Large intestine (tissue), 3 donors: Measurements from ENCODE around the gene ZNF692. TPM values are rescaled to one million over a fixed set of nuclear protein-coding genes. Genes with fewer than 3 reads are reported as not detected.

ENCODE experiments used
- DNase-seq, 2 donors: peaks; one replicate each; pipeline versions ENCODE4 v3.0.0 to v3.0.0-alpha.2; 2013
- H3K27ac ChIP-seq: one replicate; pipeline ENCODE4 v1.5.1; 2013; ENCODE audit warnings: low read length
- H3K27me3 ChIP-seq: 2 replicates; pipeline ENCODE4 v1.6.1; 2013; ENCODE audit warnings: low read length; ENCODE audit not compliant: control insufficient read depth, insufficient read depth
- H3K36me3 ChIP-seq: 2 replicates; pipeline ENCODE4 v1.6.1; 2013; ENCODE audit warnings: low read length; ENCODE audit not compliant: control insufficient read depth, insufficient read depth
- H3K4me1 ChIP-seq: one replicate; pipeline ENCODE4 v1.6.1; 2013; ENCODE audit warnings: low read length; ENCODE audit not compliant: control insufficient read depth, insufficient read depth
- H3K4me3 ChIP-seq: one replicate; pipeline ENCODE4 v1.5.1; 2013; ENCODE audit warnings: low read length
- H3K9me3 ChIP-seq: one replicate; pipeline ENCODE4 v1.6.1; 2013; ENCODE audit warnings: mild to moderate bottlenecking, low read depth, low read length, moderate library complexity; ENCODE audit not compliant: control insufficient read depth
- WGBS: methylation state at CpG from one replicate; pipeline ENCODE4 v1.1.5; 2013; ENCODE audit warnings: low lambda C conversion rate; ENCODE audit not compliant: insufficient coverage; 5-methylcytosine and 5-hydroxymethylcytosine counted together
- polyA plus RNA-seq: library from polyadenylated mRNA; unstranded; fragments of 120-200 nt; gene quantifications from one replicate; pipeline ENCODE4 v1.2.1, GENCODE V29; 2013

ZNF692 gene
- polyA plus RNA-seq, 1 donor, result 58.4 TPM

- no peaks in the 10 kb centered on the region for H3K36me3 ChIP-seq
- no CpG with 5 or more reads among the region's 1 CpG for WGBS
- no peaks in the 10 kb centered on the region for H3K4me1 ChIP-seq
- DNase-seq, result no peak
- no peaks in the 10 kb centered on the region for H3K9me3 ChIP-seq
- no peaks in the 10 kb centered on the region for H3K27me3 ChIP-seq
- H3K27ac ChIP-seq, result no peak overlapping the region
- no peak overlapping the region for H3K4me3 ChIP-seq
Measured at GRCh38 chr1:248881261-248881660, 22.4 kb upstream of the ZNF692 start.

GRCh38 chr1:248873993-248874533 is 15.2 kb upstream of the ZNF692 start:
- Histone ChIP-seq H3K27me3 (no peaks in the 10 kb centered on the region), H3K9me3 (no peaks in the 10 kb centered on the region), H3K36me3 (no peaks in the 10 kb centered on the region), H3K4me1 (peaks cover 5% of the 10 kb centered on the region), H3K27ac (peak overlapping the region; percentile 97), H3K4me3 (peak overlapping the region; percentile 78)
- DNase-seq, result peak; percentile 84 to 94
- WGBS, result 0% methylated on average over 3 of the region's 23 CpGs

GRCh38 chr1:248873409-248873992 is 14.6 kb upstream of the ZNF692 start:
- H3K4me3 ChIP-seq, result peak overlapping the region; percentile 78
- no peaks in the 10 kb centered on the region for H3K9me3 ChIP-seq
- H3K27me3 ChIP-seq, result no peaks in the 10 kb centered on the region
- peak overlapping the region; percentile 97 for H3K27ac ChIP-seq
- H3K4me1 ChIP-seq, result peaks cover 5% of the 10 kb centered on the region
- WGBS, result 0% methylated on average over 2 of the region's 41 CpGs
- peak; percentile 96 to 97 for DNase-seq
- H3K36me3 ChIP-seq, result no peaks in the 10 kb centered on the region

- DNase-seq, result peak; percentile 56 to 87
- H3K4me1 ChIP-seq, result peaks cover 5% of the 10 kb centered on the region
- no peaks in the 10 kb centered on the region for H3K27me3 ChIP-seq
- H3K36me3 ChIP-seq, result no peaks in the 10 kb centered on the region
- WGBS, result 0% methylated on average over 3 of the region's 31 CpGs
- H3K9me3 ChIP-seq, result no peaks in the 10 kb centered on the region
- peak overlapping the region; percentile 97 for H3K27ac ChIP-seq
- peak overlapping the region; percentile 78 for H3K4me3 ChIP-seq
Measured at GRCh38 chr1:248872752-248873408, 14.0 kb upstream of the ZNF692 start.

- H3K4me3 ChIP-seq, result peak overlapping the region; percentile 78
- peak overlapping the region; percentile 97 for H3K27ac ChIP-seq
- DNase-seq, result no peak
- H3K9me3 ChIP-seq, result no peaks in the 10 kb centered on the region
- H3K4me1 ChIP-seq, result peaks cover 5% of the 10 kb centered on the region
- no peaks in the 10 kb centered on the region for H3K36me3 ChIP-seq
- no peaks in the 10 kb centered on the region for H3K27me3 ChIP-seq
- 100% methylated on average over 1 of the region's 3 CpGs for WGBS
Measured at GRCh38 chr1:248871837-248872401, 13.0 kb upstream of the ZNF692 start.

- H3K4me1 ChIP-seq, result peaks cover 18% of the 10 kb centered on the region
- no peaks in the 10 kb centered on the region for H3K9me3 ChIP-seq
- H3K4me3 ChIP-seq, result peak overlapping the region; percentile 56
- no peaks in the 10 kb centered on the region for H3K36me3 ChIP-seq
- DNase-seq, result peak; percentile 79 to 88
- peak overlapping the region; percentile 63 for H3K27ac ChIP-seq
- WGBS, result no CpG with 5 or more reads among the region's 46 CpGs
- no peaks in the 10 kb centered on the region for H3K27me3 ChIP-seq
Measured at GRCh38 chr1:248862998-248863881, 4.4 kb upstream of the ZNF692 start.

- WGBS, result no CpG with 5 or more reads among the region's 4 CpGs
- H3K27me3 ChIP-seq, result no peaks in the 10 kb centered on the region
- peaks cover 21% of the 10 kb centered on the region for H3K4me1 ChIP-seq
- H3K36me3 ChIP-seq, result no peaks in the 10 kb centered on the region
- no peaks in the 10 kb centered on the region for H3K9me3 ChIP-seq
- peak overlapping the region; percentile 32 for H3K27ac ChIP-seq
- H3K4me3 ChIP-seq, result peak overlapping the region; percentile 56
- DNase-seq, result no peak
Measured at GRCh38 chr1:248862695-248862997, 3.8 kb upstream of the ZNF692 start.

GRCh38 chr1:248861616-248862015 is 2.7 kb upstream of the ZNF692 start:
- H3K27ac ChIP-seq, result no peak overlapping the region
- H3K4me1 ChIP-seq, result peaks cover 25% of the 10 kb centered on the region
- H3K36me3 ChIP-seq, result no peaks in the 10 kb centered on the region
- no peak for DNase-seq
- no peaks in the 10 kb centered on the region for H3K9me3 ChIP-seq
- no CpG with 5 or more reads among the region's 2 CpGs for WGBS
- no peak overlapping the region for H3K4me3 ChIP-seq
- no peaks in the 10 kb centered on the region for H3K27me3 ChIP-seq

GRCh38 chr1:248860007-248860406 is 1.1 kb upstream of the ZNF692 start:
- DNase-seq, result no peak
- H3K27me3 ChIP-seq, result no peaks in the 10 kb centered on the region

More at GRCh38 chr1:248860007-248860406, 1.1 kb upstream of the ZNF692 start:
- H3K4me1 ChIP-seq, result peaks cover 25% of the 10 kb centered on the region
- WGBS, result no CpG with 5 or more reads among the region's 4 CpGs
- no peak overlapping the region for H3K4me3 ChIP-seq
- H3K27ac ChIP-seq, result no peak overlapping the region
- H3K36me3 ChIP-seq, result peaks cover 6% of the 10 kb centered on the region
- no peaks in the 10 kb centered on the region for H3K9me3 ChIP-seq
